Mucosa of descending colon (tissue), 3 donors: ENCODE data around the gene TRIM13. TPM values are rescaled to one million over a fixed set of nuclear protein-coding genes. Genes with fewer than 3 reads are reported as not detected.
"Not testable (repeated sequence)": the region's sequence is repeated elsewhere in the genome, so short reads cannot be mapped to it uniquely, and the experiment has no call there.

ENCODE experiments used
- ATAC-seq: fragments of 200-7000 bp; cut with Tn5 transposase; one replicate; pipeline ENCODE4 v1.9.1; 2020; ENCODE audit warnings: mild to moderate bottlenecking, moderate library complexity
- DNase-seq, 3 donors: peaks; one replicate each; pipeline ENCODE4 v3.0.0-alpha.2; 2020
- H3K36me3 ChIP-seq: fragments of 200-600 bp; one replicate; pipeline ENCODE4 v1.8.0; 2021; ENCODE audit warnings: low read depth, mild to moderate bottlenecking
- H3K4me1 ChIP-seq: fragments of 200-600 bp; one replicate; pipeline ENCODE4 v1.8.0; 2021; ENCODE audit warnings: low read depth, mild to moderate bottlenecking
- H3K4me3 ChIP-seq: fragments of 200-600 bp; one replicate; pipeline ENCODE4 v1.8.0; 2021; ENCODE audit warnings: mild to moderate bottlenecking
- H3K9me3 ChIP-seq: fragments of 200-600 bp; one replicate; pipeline ENCODE4 v1.8.0; 2021; ENCODE audit warnings: mild to moderate bottlenecking
- CTCF ChIP-seq: fragments of 200-600 bp; IDR thresholded peaks from one replicate; pipeline ENCODE4 v1.8.0; 2022; ENCODE audit warnings: antibody characterized with exemption, mild to moderate bottlenecking
- intact Hi-C, 2 donors: fragments of 100-400 bp; cut with DNase I in 1 of 2; cut with micrococcal nuclease in 1 of 2; formaldehyde crosslinking; loops; one replicate each; pipeline versions ENCODE4 v1.11.0 to v1.11.1; 2022; cut with DNase I, micrococcal nuclease
- microRNA-seq: library from miRNA; unstranded; fragments of <30 nt; microRNA quantifications from one replicate; pipeline ENCODE4, GENCODE V29; 2019
- total RNA-seq, 3 donors: library from RNA; stranded (reverse); fragmentation: NEBNext Ultra II Directional in 2 of 3; extraction: Animal tissue kit (Norgen Biotek cat#: 25700) in 2 of 3; gene quantifications; one replicate each; pipeline versions ENCODE4 v1.2.1 to v1.2.4, GENCODE V29; 2021 to 2023
- donor health status: DM: no; HTN: no; CAD: no; lungs with moderate emphysema.
- donor health status: DM: no; HTN: no; CAD: no.
- donor health status: DM: no; HTN: yes; CAD: no.

The TRIM13 gene
- total RNA-seq, 3 donors from 2014 or later = 31.6 to 35.5 (median 32.7) TPM

- H3K4me1 ChIP-seq = no peaks in the 10 kb centered on the region
- DNase-seq = no peak
- intact Hi-C loops = no loop called here
- no peak overlapping the region for H3K4me3 ChIP-seq
- no peaks in the 10 kb centered on the region for H3K36me3 ChIP-seq
- no peak for ATAC-seq
- no peaks in the 10 kb centered on the region for H3K9me3 ChIP-seq
- no peak for TF ChIP-seq CTCF
Observed at GRCh38 chr13:50053844-50054243, 57.0 kb downstream of the TRIM13 start.

- TF ChIP-seq CTCF = no peak
- DNase-seq (no peak), ATAC-seq (no peak)
- Histone ChIP-seq H3K4me1 (no peaks in the 10 kb centered on the region), H3K4me3 (no peak overlapping the region), H3K9me3 (no peaks in the 10 kb centered on the region), H3K36me3 (no peaks in the 10 kb centered on the region)
- intact Hi-C loops = no loop called here
Observed at GRCh38 chr13:50055454-50055853, 58.6 kb downstream of the TRIM13 start.

GRCh38 chr13:50060718-50061117, 63.9 kb downstream of the TRIM13 start:
- TF ChIP-seq CTCF = no peak

GRCh38 chr13:50062336-50062735, 65.5 kb downstream of the TRIM13 start:
- not testable (repeated sequence) for H3K9me3 ChIP-seq, H3K4me1 ChIP-seq, H3K4me3 ChIP-seq, H3K36me3 ChIP-seq, ATAC-seq, DNase-seq
- intact Hi-C loops = loop anchor here in 1 of 2 donors (10.0 kb wide), 1 partner anchor 48 kb away; the partner anchor contains the start of gene KCNRG

More at GRCh38 chr13:50060718-50061117, 63.9 kb downstream of the TRIM13 start:
- no peaks in the 10 kb centered on the region for H3K4me1 ChIP-seq
- ATAC-seq (no peak), DNase-seq (no peak)
- H3K9me3 ChIP-seq = no peaks in the 10 kb centered on the region
- intact Hi-C loops = loop anchor here in 1 of 2 donors (10.0 kb wide), 1 partner anchor 46 kb away; the partner anchor contains the start of gene KCNRG
- no peak overlapping the region for H3K4me3 ChIP-seq
- H3K36me3 ChIP-seq = no peaks in the 10 kb centered on the region

- Histone ChIP-seq H3K36me3 (no peaks in the 10 kb centered on the region), H3K4me1 (no peaks in the 10 kb centered on the region), H3K9me3 (no peaks in the 10 kb centered on the region), H3K4me3 (no peak overlapping the region)
- intact Hi-C loops = loop anchor here in 1 of 2 donors (10.0 kb wide), 1 partner anchor 51 kb away; the partner anchor contains the start of gene KCNRG
- no peak for TF ChIP-seq CTCF
- ATAC-seq (no peak), DNase-seq (no peak)
Observed at GRCh38 chr13:50065712-50066111, 68.9 kb downstream of the TRIM13 start.

Small RNAs within 50 kb of the gene (microRNA-seq; reads per million reads assigned to microRNA genes)
- 6,037 reads per million, percentile 93 among the genes with 10 or more reads in this experiment for gene MIR15A
- 1,516 reads per million, percentile 85 among the genes with 10 or more reads in this experiment for gene MIR16-1
- gene MIR3613 = 107 reads per million, percentile 62 among the genes with 10 or more reads in this experiment

Other genes starting within 250 kb of the TRIM13 start
- 10 to 100 TPM; 20.0 to 45.6 (median 24.6) TPM for gene KPNA3, start 204.4 kb upstream of the TRIM13 start, total RNA-seq
- gene SPRYD7, start 60.7 kb upstream of the TRIM13 start, total RNA-seq = 10 to 100 TPM; 11.2 to 15.0 (median 12.4) TPM
- gene KCNRG, start 18.4 kb downstream of the TRIM13 start, total RNA-seq = 1 to 10 TPM in 2 of 3 donors, under 1 TPM in 1; 0.66 to 1.2 (median 1.1) TPM